Heart left ventricle (tissue), 16 donors: ENCODE data around the gene BRIX1. TPM values are rescaled to one million over a fixed set of nuclear protein-coding genes. Genes with fewer than 3 reads are reported as not detected.

ENCODE experiments used
- ATAC-seq, 4 donors: fragments of 200-7000 bp; cut with Tn5 transposase; one replicate each; pipeline ENCODE4 v1.9.1; 2020 to 2022; ENCODE audit warnings: moderate library complexity in 4 of 4, mild to moderate bottlenecking in 3 of 4, moderate number of reproducible peaks in 1 of 4
- DNase-seq, 5 donors: peaks; one replicate each; pipeline ENCODE4 v3.0.0-alpha.2; 2020
- H3K27ac ChIP-seq, 12 donors: fragments of 200-600 bp; sonication (generic) in 4 of 12; one replicate each; pipeline versions ENCODE4 v1.5.0 to v1.8.0; 2016 to 2022; ENCODE audit warnings: mild to moderate bottlenecking in 2 of 12
- H3K27me3 ChIP-seq, 9 donors: fragments of 200-600 bp; sonication (generic) in 2 of 9; one replicate each; pipeline versions ENCODE4 v1.5.1 to v1.8.0; 2016 to 2022; ENCODE audit warnings: mild to moderate bottlenecking in 3 of 9
- H3K36me3 ChIP-seq, 9 donors: fragments of 200-600 bp; sonication (generic) in 2 of 9; one replicate each; pipeline versions ENCODE4 v1.5.0 to v1.8.0; 2018 to 2022; ENCODE audit warnings: mild to moderate bottlenecking in 2 of 9
- H3K4me1 ChIP-seq, 12 donors: fragments of 200-600 bp; sonication (generic) in 4 of 12; one replicate each; pipeline versions ENCODE4 v1.5.0 to v1.8.0; 2016 to 2022; ENCODE audit warnings: mild to moderate bottlenecking in 3 of 12
- H3K4me3 ChIP-seq, 12 donors: fragments of 200-600 bp; sonication (generic) in 4 of 12; one replicate each; pipeline versions ENCODE4 v1.5.0 to v1.8.0; 2017 to 2022; ENCODE audit warnings: mild to moderate bottlenecking in 9 of 12, moderate library complexity in 4 of 12
- H3K9me3 ChIP-seq, 12 donors: fragments of 200-600 bp; sonication (generic) in 4 of 12; one replicate each; pipeline versions ENCODE4 v1.5.0 to v1.8.0; 2016 to 2022; ENCODE audit warnings: mild to moderate bottlenecking in 1 of 12
- CTCF ChIP-seq, 12 donors: fragments of 200-600 bp; sonication (generic) in 4 of 12; IDR thresholded peaks; one replicate each; pipeline versions ENCODE4 v1.5.0 to v1.8.0; 2018 to 2022; ENCODE audit warnings: antibody characterized with exemption in 12 of 12, mild to moderate bottlenecking in 5 of 12
- POLR2A ChIP-seq, 2 donors: fragments of 450-650 bp; IDR thresholded peaks; one replicate each; pipeline ENCODE4 v1.6.1; 2017; ENCODE audit warnings: antibody characterized with exemption in 2 of 2, mild to moderate bottlenecking in 2 of 2, moderate library complexity in 2 of 2
- WGBS, 4 donors: extraction: QIAGEN DNeasy Blood & Tissue Kit in 2 of 4; methylation state at CpG; one replicate each; pipeline versions ENCODE4 v1.1.5 to v1.1.7; 2013 to 2018; 5-methylcytosine and 5-hydroxymethylcytosine counted together
- intact Hi-C, 10 donors: fragments of 100-400 bp; cut with DNase I; formaldehyde crosslinking; loops; one replicate each; pipeline versions ENCODE4 v1.11.1 to v1.14.2; 2022
- polyA plus RNA-seq, 2 donors: library from polyadenylated mRNA; stranded (reverse); fragments of 200-250 nt; gene quantifications; one replicate each; pipeline ENCODE4 v1.2.3, GENCODE V29; 2013
- total RNA-seq, 9 donors: library from RNA; depleted of rRNA in 2 of 9; stranded (reverse); fragments of >200 nt in 2 of 9; fragmentation: NEBNext Ultra II Directional in 3 of 9; extraction: Animal tissue kit (Norgen Biotek cat#: 25700) in 3 of 9; gene quantifications; one replicate each; pipeline versions ENCODE4 v1.1.0 to v1.2.4, GENCODE V29; 2016 to 2023
- donor health status: ischemic (EF 13 %, LVEDD 7.1; RV severe dilation, severe dysfunction).
- donor health status: healthy with polysubstance abuse.
- donor health status: DM: no; HTN: yes; CAD: no.
- donor health status: DM: no; HTN: no; CAD: no.
- donor health status: ischemic (EF 25% LVEDD 6.9; RV normal size, moderate dysfunction).
- donor health status: ischemic (EF 25% LVEDD 5.7; RV mildly dilated, moderate dysfunction).
- donor health status: healthy.
- donor health status: DM: yes; HTN: yes; CAD: no.
- donor health status: ischemic (EF 35%, LVEDD 5.7; RV mildly dilated, moderate dysfunction).
- donor health status: nonischemic (EF 11% LVEDD 7.7; RV severe dilation, severe dysfunction).
- donor health status: DM: yes; HTN: yes; CAD: no.
- donor health status: PGD.
- donor health status: ischemic (EF 29% LVEDD 5.4; RV normal size, mild dysfunction).
- donor health status: nonischemic (EF 23%, LVEDD 6.1; RV moderate dilation, normal function).

The BRIX1 gene
- total and polyA plus RNA-seq, 11 donors, result 10.2 to 19.6 (median 14.5) TPM

GRCh38 chr5:34892414-34892813, 23.1 kb upstream of the BRIX1 start:
- peaks cover 0 to 6% (median 0%) of the 10 kb centered on the region in 9 donors for H3K36me3 ChIP-seq
- 90 to 96% (median 92%) methylated on average over 6 of the region's 6 CpGs for WGBS, 4 donors
- DNase-seq, result no peak
- no peaks in the 10 kb centered on the region for H3K9me3 ChIP-seq
- intact Hi-C loops, result loop anchor here in 4 of 10 donors (10.0 kb wide), 2 partner anchors 58 to 238 kb away; partner anchors contain the start of genes RAI14 (in 3 of the 4) and TTC23L (in 1 of the 4)
- TF ChIP-seq POLR2A (IDR thresholded peaks at IDR 0.05) (no peak), CTCF (IDR thresholded peaks at IDR 0.05) (no peak)
- ATAC-seq, result no peak
- H3K27me3 ChIP-seq, result no peaks in the 10 kb centered on the region
- H3K4me3 ChIP-seq, result no peak overlapping the region
- no peak overlapping the region for H3K27ac ChIP-seq
- H3K4me1 ChIP-seq, result no peaks in the 10 kb centered on the region

- TF ChIP-seq POLR2A (IDR thresholded peaks at IDR 0.05) (no peak), CTCF (IDR thresholded peaks at IDR 0.05) (no peak)
- 95 to 100% (median 98%) methylated on average over 1 of the region's 1 CpG for WGBS, 4 donors
- intact Hi-C loops, result loop anchor here in 7 of 10 donors (5.0 to 10.0 kb wide), 6 partner anchors 60 to 422 kb away; partner anchors contain the start of genes RAI14 (in 4 of the 7) and TTC23L (in 1 of the 7)
- ATAC-seq (no peak), DNase-seq (no peak)
- Histone ChIP-seq H3K27ac (no peak overlapping the region), H3K9me3 (no peaks in the 10 kb centered on the region), H3K27me3 (no peaks in the 10 kb centered on the region), H3K4me1 (no peaks in the 10 kb centered on the region), H3K4me3 (no peak overlapping the region), H3K36me3 (peaks cover 0 to 6% (median 0%) of the 10 kb centered on the region in 9 donors)
Measured at GRCh38 chr5:34894716-34895115, 20.8 kb upstream of the BRIX1 start.

GRCh38 chr5:34895641-34896419, 19.7 kb upstream of the BRIX1 start:
- intact Hi-C loops, result loop anchor here in 7 of 10 donors (2.0 to 10.0 kb wide), 8 partner anchors 61 to 424 kb away; partner anchors contain the start of genes RAI14 (in 4 of the 7) and TTC23L (in 1 of the 7)
- H3K4me3 ChIP-seq, result no peak overlapping the region
- no peak overlapping the region for H3K27ac ChIP-seq
- H3K9me3 ChIP-seq, result no peaks in the 10 kb centered on the region
- peaks cover 0 to 6% (median 0%) of the 10 kb centered on the region in 9 donors for H3K36me3 ChIP-seq
- DNase-seq (no peak), ATAC-seq (no peak)
- 84 to 98% (median 90%) methylated on average over 2 of the region's 2 CpGs for WGBS, 4 donors
- TF ChIP-seq CTCF (IDR thresholded peaks at IDR 0.05) (no peak), POLR2A (IDR thresholded peaks at IDR 0.05) (no peak)
- H3K27me3 ChIP-seq, result no peaks in the 10 kb centered on the region
- H3K4me1 ChIP-seq, result no peaks in the 10 kb centered on the region

- TF ChIP-seq POLR2A (IDR thresholded peaks at IDR 0.05) (no peak), CTCF (IDR thresholded peaks at IDR 0.05) (no peak)
- no peaks in the 10 kb centered on the region for H3K4me1 ChIP-seq
- no peaks in the 10 kb centered on the region for H3K9me3 ChIP-seq
- no peak overlapping the region for H3K27ac ChIP-seq
- ATAC-seq (no peak), DNase-seq (no peak)
- no peak overlapping the region for H3K4me3 ChIP-seq
- intact Hi-C loops, result loop anchor here (1.0 to 10.0 kb wide), 13 partner anchors 63 to 425 kb away; partner anchors contain the start of genes RAI14 (in 4 of the 10) and TTC23L (in 1 of the 10)
- H3K36me3 ChIP-seq, result peaks cover 0 to 13% (median 0%) of the 10 kb centered on the region in 9 donors
- H3K27me3 ChIP-seq, result no peaks in the 10 kb centered on the region
Measured at GRCh38 chr5:34897646-34898045, 17.9 kb upstream of the BRIX1 start.
